Mesendoderm (in vitro differentiated cells): Measurements from ENCODE around the gene HAUS5.

Experiments
- DNase-seq: peaks from one replicate; pipeline ENCODE4 v3.0.0; 2013
- H2AK5ac ChIP-seq: 2 replicates; pipeline ENCODE4 v1.6.1; 2013; ENCODE audit warnings: low read length, inconsistent platforms
- H2BK120ac ChIP-seq: 2 replicates; pipeline ENCODE4 v1.6.1; 2013; ENCODE audit warnings: low read depth, mild to moderate bottlenecking, low read length, moderate library complexity, mixed read lengths
- H2BK15ac ChIP-seq: replicated peaks from 2 replicates; pipeline ENCODE4 v1.6.1; 2013; ENCODE audit warnings: low read depth, mild to moderate bottlenecking, moderate library complexity
- H2BK5ac ChIP-seq: 2 replicates; pipeline ENCODE4 v1.6.1; 2013; ENCODE audit warnings: low read length, inconsistent platforms
- H3K18ac ChIP-seq: 2 replicates; pipeline ENCODE4 v1.6.1; 2013; ENCODE audit warnings: mild to moderate bottlenecking, low read length, mixed read lengths
- H3K23ac ChIP-seq: one replicate; pipeline ENCODE4 v1.6.1; 2013; ENCODE audit warnings: low read length
- H3K27ac ChIP-seq: 2 replicates; pipeline ENCODE4 v1.5.1; 2013; ENCODE audit warnings: low read depth, mild to moderate bottlenecking, inconsistent platforms, low read length, moderate library complexity
- H3K27me3 ChIP-seq: 2 replicates; pipeline ENCODE4 v1.6.1; 2013; ENCODE audit warnings: low read length, control low read depth, mild to moderate bottlenecking, inconsistent platforms; ENCODE audit not compliant: insufficient read depth, poor library complexity
- H3K36me3 ChIP-seq: 2 replicates; pipeline ENCODE4 v1.6.1; 2013; ENCODE audit warnings: low read length, inconsistent platforms; ENCODE audit not compliant: control insufficient read depth, insufficient read depth
- H3K4ac ChIP-seq: one replicate; pipeline ENCODE4 v1.6.1; 2013; ENCODE audit warnings: low read depth, mild to moderate bottlenecking, low read length, moderate library complexity
- H3K4me1 ChIP-seq: 2 replicates; pipeline ENCODE4 v1.6.1; 2013; ENCODE audit warnings: low read depth, low read length, inconsistent platforms; ENCODE audit not compliant: control insufficient read depth
- H3K4me2 ChIP-seq: 2 replicates; pipeline ENCODE4 v1.6.1; 2013; ENCODE audit warnings: low read length
- H3K4me3 ChIP-seq: 2 replicates; pipeline ENCODE4 v1.5.1; 2013; ENCODE audit warnings: mild to moderate bottlenecking, low read length
- H3K56ac ChIP-seq: one replicate; pipeline ENCODE4 v1.6.1; 2013; ENCODE audit warnings: low read length
- H3K79me1 ChIP-seq: 2 replicates; pipeline ENCODE4 v1.6.1; 2013; ENCODE audit warnings: low read length, inconsistent platforms
- H3K79me2 ChIP-seq: 2 replicates; pipeline ENCODE4 v1.6.1; 2013; ENCODE audit warnings: mild to moderate bottlenecking, low read length; ENCODE audit not compliant: control insufficient read depth, insufficient read depth
- H3K9ac ChIP-seq: 2 replicates; pipeline ENCODE4 v1.6.1; 2013; ENCODE audit warnings: low read length, inconsistent platforms
- H4K5ac ChIP-seq: one replicate; pipeline ENCODE4 v1.6.1; 2013; ENCODE audit warnings: low read length
- H4K8ac ChIP-seq: one replicate; pipeline ENCODE4 v1.6.1; 2013; ENCODE audit warnings: low read depth, mild to moderate bottlenecking, control low read depth, low read length, moderate library complexity
- WGBS: extraction: QIAGEN DNeasy Blood & Tissue Kit; methylation state at CpG from one replicate; pipeline ENCODE4 v1.1.7; 2013; ENCODE audit warnings: low lambda C conversion rate, missing lambda C conversion rate; ENCODE audit not compliant: insufficient coverage; ENCODE audit errors: extremely low coverage; 5-methylcytosine and 5-hydroxymethylcytosine counted together

Gene HAUS5

DNA sequence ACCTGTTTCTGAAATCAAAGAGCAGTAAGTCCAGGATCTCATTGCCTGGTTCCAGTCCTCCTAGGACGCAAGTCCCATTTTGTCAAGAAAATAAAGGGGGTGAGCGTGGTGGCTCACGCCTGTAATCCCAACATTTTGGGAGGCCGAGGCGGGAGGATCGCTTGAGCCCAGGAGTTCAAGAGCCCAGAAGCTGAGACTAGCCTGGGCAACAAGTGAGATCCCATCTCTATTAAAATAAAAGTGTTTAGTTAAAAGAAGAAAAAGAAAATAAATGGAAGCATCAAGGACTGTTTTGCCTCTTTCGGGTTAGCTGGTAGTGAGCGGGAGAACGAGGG lies 344 bp upstream of the HAUS5 start:
- no peak overlapping the region for H3K23ac ChIP-seq
- H2AK5ac ChIP-seq = no peak overlapping the region
- no peak overlapping the region for H2BK15ac ChIP-seq
- H4K8ac ChIP-seq = no peak overlapping the region
- H2BK5ac ChIP-seq = no peak overlapping the region
- no peaks in the 10 kb centered on the region for H3K27me3 ChIP-seq
- WGBS = no CpG with 5 or more reads among the region's 9 CpGs
- no peak overlapping the region for H3K27ac ChIP-seq
- no peak overlapping the region for H3K18ac ChIP-seq
- H3K79me2 ChIP-seq = no peaks in the 10 kb centered on the region
- H3K4me1 ChIP-seq = no peaks in the 10 kb centered on the region
- H3K56ac ChIP-seq = peak overlapping the region; percentile 54
- no peak for DNase-seq
- H3K4me2 ChIP-seq = no peak overlapping the region
- no peak overlapping the region for H2BK120ac ChIP-seq
- H3K9ac ChIP-seq = peak overlapping the region; percentile 31
- peaks cover 4% of the 10 kb centered on the region for H3K79me1 ChIP-seq
- no peak overlapping the region for H3K4ac ChIP-seq
- H3K4me3 ChIP-seq = no peak overlapping the region
- no peaks in the 10 kb centered on the region for H3K36me3 ChIP-seq
- no peak overlapping the region for H4K5ac ChIP-seq

GRCh38 chr19:35613574-35613973 lies 1.0 kb downstream of the HAUS5 start:
- H3K4me1 ChIP-seq = no peaks in the 10 kb centered on the region
- no peak overlapping the region for H3K27ac ChIP-seq
- WGBS = no CpG with 5 or more reads among the region's 1 CpG
- no peak overlapping the region for H4K5ac ChIP-seq
- H2AK5ac ChIP-seq = no peak overlapping the region
- no peaks in the 10 kb centered on the region for H3K79me2 ChIP-seq
- no peak overlapping the region for H3K56ac ChIP-seq
- H3K4me3 ChIP-seq = no peak overlapping the region
- DNase-seq = no peak
- no peaks in the 10 kb centered on the region for H3K36me3 ChIP-seq
- no peak overlapping the region for H2BK120ac ChIP-seq
- no peak overlapping the region for H3K18ac ChIP-seq
- no peak overlapping the region for H2BK15ac ChIP-seq
- H4K8ac ChIP-seq = no peak overlapping the region
- no peak overlapping the region for H3K4ac ChIP-seq
- no peaks in the 10 kb centered on the region for H3K27me3 ChIP-seq
- H3K4me2 ChIP-seq = no peak overlapping the region
- H3K23ac ChIP-seq = no peak overlapping the region
- H3K9ac ChIP-seq = no peak overlapping the region
- H2BK5ac ChIP-seq = no peak overlapping the region
- H3K79me1 ChIP-seq = peaks cover 4% of the 10 kb centered on the region

- Histone ChIP-seq H3K4me1 (no peaks in the 10 kb centered on the region), H2AK5ac (no peak overlapping the region), H2BK5ac (no peak overlapping the region), H3K9ac (no peak overlapping the region), H3K56ac (no peak overlapping the region), H3K4me3 (no peak overlapping the region), H3K36me3 (no peaks in the 10 kb centered on the region), H2BK120ac (no peak overlapping the region), H2BK15ac (no peak overlapping the region), H3K18ac (no peak overlapping the region), H3K27ac (no peak overlapping the region), H3K79me2 (no peaks in the 10 kb centered on the region), H3K27me3 (no peaks in the 10 kb centered on the region), H3K79me1 (peaks cover 4% of the 10 kb centered on the region), H3K4me2 (no peak overlapping the region), H4K8ac (no peak overlapping the region), H3K23ac (no peak overlapping the region), H4K5ac (no peak overlapping the region), H3K4ac (no peak overlapping the region)
- no peak for DNase-seq
- WGBS = no CpG with 5 or more reads among the region's 17 CpGs
Observed at GRCh38 chr19:35615036-35615435, 2.5 kb downstream of the HAUS5 start.

- Histone ChIP-seq H2AK5ac (no peak overlapping the region), H3K18ac (no peak overlapping the region), H2BK15ac (no peak overlapping the region), H3K27me3 (no peaks in the 10 kb centered on the region), H3K79me2 (no peaks in the 10 kb centered on the region), H3K56ac (no peak overlapping the region), H3K4me2 (no peak overlapping the region), H3K36me3 (peaks cover 6% of the 10 kb centered on the region), H4K5ac (no peak overlapping the region), H4K8ac (no peak overlapping the region), H3K27ac (no peak overlapping the region), H2BK5ac (no peak overlapping the region), H3K4me1 (no peaks in the 10 kb centered on the region), H3K4me3 (no peak overlapping the region), H3K79me1 (no peaks in the 10 kb centered on the region), H2BK120ac (no peak overlapping the region), H3K4ac (no peak overlapping the region), H3K9ac (no peak overlapping the region), H3K23ac (no peak overlapping the region)
- DNase-seq = peak; percentile 53
- WGBS = no CpG with 5 or more reads among the region's 7 CpGs
Observed at GRCh38 chr19:35618857-35619256, 6.3 kb downstream of the HAUS5 start.

DNA sequence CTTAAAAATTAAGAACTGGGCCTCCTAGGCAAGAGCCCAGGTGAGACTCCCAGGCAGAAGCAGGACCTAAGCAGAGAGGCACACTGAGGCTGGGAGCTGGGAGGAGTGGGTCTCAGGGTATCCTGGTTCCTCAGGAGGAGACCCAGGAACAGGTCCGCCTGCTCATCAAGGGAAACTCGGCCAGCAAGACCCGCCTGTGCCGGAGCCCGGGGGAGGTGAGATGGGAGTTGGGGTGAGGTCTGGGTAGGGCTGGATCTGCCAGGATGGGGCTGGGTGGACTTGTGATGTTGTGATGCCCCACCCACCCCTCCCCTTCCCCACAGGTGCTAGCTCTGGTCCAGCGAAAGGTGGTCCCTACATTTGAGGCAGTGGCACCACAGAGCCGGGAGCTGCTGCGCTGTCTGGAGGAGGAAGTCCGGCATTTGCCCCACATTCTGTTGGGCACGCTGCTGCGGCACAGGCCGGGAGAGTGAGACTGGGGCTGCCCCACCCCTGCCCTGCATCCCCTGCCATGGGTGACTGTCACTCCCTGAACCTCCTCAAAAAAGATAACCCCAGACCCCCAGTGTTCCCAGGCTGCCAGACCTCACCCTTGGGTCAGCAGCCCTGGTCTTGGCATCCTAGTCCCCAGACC lies 6.9 kb downstream of the HAUS5 start:
- H2BK120ac ChIP-seq = no peak overlapping the region
- H3K36me3 ChIP-seq = peaks cover 6% of the 10 kb centered on the region
- H3K27me3 ChIP-seq = no peaks in the 10 kb centered on the region
- H3K79me1 ChIP-seq = no peaks in the 10 kb centered on the region
- H3K27ac ChIP-seq = no peak overlapping the region
- no peak overlapping the region for H2AK5ac ChIP-seq
- H3K4ac ChIP-seq = no peak overlapping the region
- H2BK5ac ChIP-seq = no peak overlapping the region
- H3K56ac ChIP-seq = no peak overlapping the region
- H3K4me1 ChIP-seq = no peaks in the 10 kb centered on the region
- DNase-seq = no peak
- no peak overlapping the region for H2BK15ac ChIP-seq
- no peak overlapping the region for H3K18ac ChIP-seq
- H3K4me3 ChIP-seq = no peak overlapping the region
- H4K8ac ChIP-seq = no peak overlapping the region
- no CpG with 5 or more reads among the region's 12 CpGs for WGBS
- H4K5ac ChIP-seq = no peak overlapping the region
- no peak overlapping the region for H3K9ac ChIP-seq
- H3K79me2 ChIP-seq = no peaks in the 10 kb centered on the region
- H3K23ac ChIP-seq = no peak overlapping the region
- H3K4me2 ChIP-seq = no peak overlapping the region

DNA sequence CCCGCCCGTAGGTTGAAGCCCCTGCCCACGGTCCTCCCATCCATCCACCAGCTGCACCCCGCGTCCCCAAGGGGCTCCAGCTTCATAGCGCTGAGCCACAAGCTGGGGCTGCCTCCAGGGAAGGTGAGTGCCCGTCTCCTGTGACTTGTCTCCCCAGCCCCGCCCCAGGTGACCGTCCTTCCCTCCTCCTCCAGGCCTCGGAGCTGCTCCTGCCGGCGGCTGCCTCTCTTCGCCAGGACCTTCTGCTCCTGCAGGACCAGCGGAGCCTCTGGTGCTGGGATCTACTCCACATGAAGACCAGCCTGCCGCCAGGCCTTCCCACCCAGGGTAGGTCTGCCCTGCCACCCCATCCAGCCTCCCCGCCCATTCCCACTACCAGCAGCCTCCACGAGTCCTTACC lies 7.5 kb downstream of the HAUS5 start:
- H3K56ac ChIP-seq = no peak overlapping the region
- no peak overlapping the region for H3K4me2 ChIP-seq
- H4K8ac ChIP-seq = no peak overlapping the region
- H3K18ac ChIP-seq = no peak overlapping the region
- no peak overlapping the region for H4K5ac ChIP-seq
- H3K36me3 ChIP-seq = peaks cover 6% of the 10 kb centered on the region
- no peak for DNase-seq
- no peak overlapping the region for H3K4ac ChIP-seq
- H3K79me1 ChIP-seq = no peaks in the 10 kb centered on the region
- no peak overlapping the region for H2BK5ac ChIP-seq
- WGBS = no CpG with 5 or more reads among the region's 17 CpGs
- H2AK5ac ChIP-seq = no peak overlapping the region
- H3K4me1 ChIP-seq = no peaks in the 10 kb centered on the region
- H2BK15ac ChIP-seq = no peak overlapping the region
- no peak overlapping the region for H3K27ac ChIP-seq
- H3K79me2 ChIP-seq = no peaks in the 10 kb centered on the region
- no peak overlapping the region for H3K4me3 ChIP-seq
- H3K23ac ChIP-seq = no peak overlapping the region
- no peak overlapping the region for H3K9ac ChIP-seq
- H3K27me3 ChIP-seq = no peaks in the 10 kb centered on the region
- H2BK120ac ChIP-seq = no peak overlapping the region
